SH-SY5Y (cell line): Measurements from ENCODE around the gene PRAF2.

Experiments used
- GATA2 ChIP-seq: IDR thresholded peaks from 2 replicates; pipeline ENCODE4 v1.6.1; 2011; ENCODE audit warnings: mild to moderate bottlenecking, low read depth, low read length
- GATA3 ChIP-seq: IDR thresholded peaks from 2 replicates; pipeline ENCODE4 v1.6.1; 2011; ENCODE audit warnings: low read depth, mild to moderate bottlenecking, low read length, moderate library complexity

The PRAF2 gene

GRCh38 chrX:49100704-49101628 is 27.2 kb upstream of the PRAF2 start:
- TF ChIP-seq GATA3: no peak
- no peak for TF ChIP-seq GATA2

DNA sequence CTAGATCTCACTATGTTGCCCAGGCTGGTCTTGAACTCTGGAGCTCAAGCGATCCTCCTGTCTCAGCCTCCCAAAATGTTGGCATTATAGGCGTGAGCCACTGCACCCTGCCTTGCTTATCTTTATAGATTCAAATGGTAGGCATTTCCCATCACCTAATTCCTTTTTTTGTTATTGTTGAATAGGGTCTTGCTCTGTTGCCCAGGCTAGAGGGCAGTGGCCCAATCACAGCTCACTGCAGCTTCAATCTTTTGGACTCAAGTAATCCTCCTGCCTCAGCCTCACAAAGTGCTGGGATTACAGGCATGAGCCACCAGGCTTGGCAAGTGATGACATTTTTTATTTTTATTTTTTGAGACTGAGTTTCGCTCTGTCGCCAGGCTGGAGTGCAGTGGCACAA is 22.6 kb upstream of the PRAF2 start:
- TF ChIP-seq GATA2 (no peak), GATA3 (no peak)

- TF ChIP-seq GATA2: no peak
- TF ChIP-seq GATA3: no peak
Observed at GRCh38 chrX:49089553-49089952, 15.8 kb upstream of the PRAF2 start.

DNA sequence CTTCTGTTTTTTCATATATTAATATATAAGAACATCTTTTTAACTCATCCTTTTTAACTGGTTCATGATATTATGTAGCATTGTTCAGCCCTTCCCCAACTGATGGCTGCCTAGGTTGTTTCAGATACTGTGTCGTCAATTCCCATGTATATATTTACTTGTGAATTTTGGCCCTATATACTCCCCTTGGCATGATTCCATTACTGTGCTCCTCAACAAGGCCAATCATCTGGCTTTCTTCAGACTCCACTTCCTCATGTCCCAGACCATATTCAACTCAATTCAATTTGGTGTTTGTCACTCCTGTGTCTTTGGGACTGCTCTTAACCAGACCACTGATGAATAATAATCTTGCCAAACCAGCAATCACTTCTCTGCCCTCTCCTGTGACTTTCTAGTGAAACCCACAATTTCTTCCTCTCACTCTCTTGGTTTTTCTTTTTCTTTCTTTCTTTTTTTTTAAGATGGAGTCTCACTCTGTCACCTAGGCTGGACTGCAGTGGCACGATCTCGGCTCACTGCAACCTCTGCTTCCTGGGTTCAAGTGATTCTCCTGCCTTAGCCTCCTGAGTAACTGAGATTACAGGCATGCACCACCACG is 8.6 kb upstream of the PRAF2 start:
- TF ChIP-seq GATA2 (no peak), GATA3 (no peak)

DNA sequence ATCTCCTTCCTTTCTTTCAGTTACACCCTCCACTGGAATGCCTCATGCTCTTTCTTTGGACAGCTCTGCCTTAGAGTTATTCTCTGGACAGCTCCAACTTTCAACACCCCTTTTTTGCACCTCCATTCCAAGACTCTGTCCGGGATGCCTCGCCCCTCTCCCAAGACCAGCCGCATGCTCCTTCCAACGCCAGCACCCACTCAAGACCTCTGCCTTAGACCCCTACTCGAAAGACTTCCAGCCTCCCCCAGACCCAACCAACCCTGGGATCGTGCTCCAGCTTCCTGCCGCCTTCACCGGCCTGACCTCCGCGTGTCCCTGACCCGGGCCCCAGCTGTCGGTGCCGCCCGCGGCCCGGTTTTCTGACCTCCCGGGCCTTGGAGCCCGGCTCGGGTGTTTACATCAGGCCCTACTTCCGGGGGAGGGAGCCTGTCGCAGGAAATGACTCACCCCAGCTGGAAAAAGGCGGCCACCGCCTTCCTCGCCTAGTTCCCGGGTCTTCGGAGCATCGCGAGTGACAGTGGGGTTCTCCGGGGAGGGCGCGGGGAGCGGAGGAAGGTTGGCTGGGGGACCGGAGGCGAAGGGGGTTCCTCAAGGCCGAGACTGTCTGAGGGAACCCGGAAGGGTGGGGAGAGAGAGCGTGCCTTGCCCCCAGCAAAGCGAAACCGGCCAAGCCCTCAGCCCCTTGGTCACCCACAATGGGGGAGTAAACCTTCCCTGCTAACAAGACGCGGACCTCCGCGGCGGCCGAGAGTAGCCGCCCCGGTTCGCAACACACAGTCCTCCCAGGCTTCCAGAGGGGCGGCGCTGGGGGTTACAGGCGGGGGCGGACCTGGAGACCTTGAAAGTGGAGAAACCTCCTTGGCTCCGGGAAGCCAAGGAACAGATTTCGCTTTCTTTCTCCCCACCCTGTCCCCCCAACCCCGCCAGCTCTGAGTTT is 6.0 kb upstream of the PRAF2 start, which contains the start of gene WDR45:
TSS of gene WDR45 (minus strand) at position 399 of the 940 bp plus-strand sequence. CDS start 1,792 bp downstream, outside the sequence.
- no peak for TF ChIP-seq GATA2
- no peak for TF ChIP-seq GATA3

DNA sequence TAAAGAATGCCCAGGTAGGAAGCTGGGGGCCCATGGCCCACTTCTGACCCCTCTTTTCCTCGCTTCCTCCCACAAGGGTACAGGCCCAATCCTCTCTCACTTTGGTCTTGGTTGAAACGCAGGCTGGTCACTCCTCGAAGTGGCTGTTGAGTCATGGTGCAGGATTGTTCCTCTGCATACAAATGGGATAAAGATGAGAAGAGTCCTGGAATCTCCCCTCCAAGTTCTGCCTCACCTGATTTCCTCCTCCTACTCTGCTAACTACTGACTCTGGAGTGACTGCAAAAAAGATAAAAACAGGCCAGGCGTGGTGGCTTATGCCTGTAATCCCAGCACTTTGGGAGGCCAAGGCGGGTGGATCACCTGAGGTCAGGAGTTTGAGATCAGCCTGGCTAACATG is 4.1 kb upstream of the PRAF2 start:
- TF ChIP-seq GATA2 (no peak), GATA3 (no peak)

DNA sequence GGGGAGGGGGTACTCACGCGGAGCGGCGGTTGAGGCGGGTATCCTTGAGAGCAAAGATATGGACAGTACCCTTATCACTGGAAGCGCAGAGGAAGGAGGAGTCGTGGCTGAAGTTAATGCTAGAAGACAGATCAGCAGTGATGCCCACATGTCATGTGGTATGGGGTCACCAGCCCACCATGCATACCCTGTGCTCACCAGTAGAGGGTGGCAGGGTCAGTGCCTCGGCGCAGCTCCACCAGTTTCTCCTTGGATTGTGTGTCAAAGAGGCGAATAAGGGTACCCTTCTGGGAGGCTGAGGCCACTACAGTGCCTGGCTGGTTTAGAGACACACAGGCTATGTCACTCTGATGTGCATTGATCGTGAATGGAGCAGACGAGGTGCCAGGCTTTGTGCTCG is 1.5 kb upstream of the PRAF2 start:
- TF ChIP-seq GATA2: no peak
- no peak for TF ChIP-seq GATA3

GRCh38 chrX:49072712-49073095 is 1.1 kb downstream of the PRAF2 start:
- TF ChIP-seq GATA2 (no peak), GATA3 (no peak)

- TF ChIP-seq GATA3: no peak
- no peak for TF ChIP-seq GATA2
Observed at GRCh38 chrX:49071877-49072711, 1.7 kb downstream of the PRAF2 start.

DNA sequence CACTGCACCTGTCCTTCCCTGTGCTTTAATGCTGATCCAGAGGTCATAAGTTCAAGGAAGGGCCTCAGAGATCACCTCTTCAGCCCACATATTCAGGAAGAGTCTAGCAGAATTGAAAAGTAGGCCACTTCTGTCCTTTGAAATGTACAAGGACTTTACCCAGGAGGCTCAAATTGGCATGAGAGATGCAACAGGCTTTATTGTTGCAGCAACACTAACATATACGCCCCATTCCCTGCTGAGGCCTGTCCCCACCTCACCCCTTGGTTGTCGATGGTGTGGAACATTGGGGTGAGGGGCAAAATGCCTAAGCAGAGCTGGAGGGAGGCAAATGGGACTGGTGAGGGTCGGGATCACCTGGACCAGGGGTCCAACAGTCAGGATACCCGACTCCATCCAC is 2.8 kb downstream of the PRAF2 start:
- no peak for TF ChIP-seq GATA3
- no peak for TF ChIP-seq GATA2

- TF ChIP-seq GATA3 (no peak), GATA2 (no peak)
Observed at GRCh38 chrX:49069038-49069437, 4.8 kb downstream of the PRAF2 start.

DNA sequence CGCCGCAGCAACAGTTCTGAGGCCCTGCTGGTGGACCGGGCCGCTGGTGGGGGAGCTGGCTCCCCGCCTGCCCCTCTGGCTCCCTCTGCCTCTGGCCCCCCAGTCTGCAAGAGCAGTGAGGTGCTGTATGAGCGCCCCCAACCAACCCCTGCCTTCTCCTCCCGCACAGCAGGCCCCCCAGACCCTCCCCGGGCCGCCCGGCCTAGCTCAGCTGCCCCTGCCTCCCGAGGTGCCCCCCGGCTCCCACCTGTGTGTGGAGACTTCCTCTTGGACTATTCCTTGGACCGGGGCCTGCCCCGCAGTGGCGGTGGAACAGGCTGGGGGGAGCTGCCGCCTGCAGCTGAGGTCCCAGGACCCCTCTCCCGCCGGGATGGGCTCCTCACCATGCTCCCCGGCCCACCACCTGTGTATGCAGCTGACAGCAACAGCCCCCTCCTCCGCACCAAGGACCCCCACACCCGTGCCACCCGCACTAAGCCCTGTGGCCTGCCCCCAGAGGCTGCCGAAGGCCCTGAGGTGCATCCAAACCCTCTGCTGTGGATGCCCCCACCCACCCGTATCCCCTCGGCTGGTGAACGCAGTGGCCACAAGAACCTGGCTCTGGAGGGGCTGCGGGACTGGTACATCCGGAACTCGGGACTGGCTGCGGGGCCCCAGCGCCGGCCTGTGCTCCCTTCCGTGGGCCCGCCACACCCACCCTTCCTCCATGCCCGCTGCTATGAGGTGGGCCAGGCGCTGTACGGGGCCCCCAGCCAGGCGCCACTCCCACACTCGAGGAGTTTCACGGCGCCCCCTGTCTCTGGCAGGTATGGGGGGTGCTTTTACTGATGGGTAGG is 6.3 kb downstream of the PRAF2 start:
- TF ChIP-seq GATA3: no peak
- no peak for TF ChIP-seq GATA2

GRCh38 chrX:49066690-49067089 is 7.1 kb downstream of the PRAF2 start:
- TF ChIP-seq GATA3 (no peak), GATA2 (no peak)
